Ishikawa (cell line): ENCODE results near the gene POMGNT2.

Source experiments
- CEBPB ChIP-seq: IDR thresholded peaks from 2 replicates; pipeline ENCODE4 v1.6.1; 2012
- CREB1 ChIP-seq: IDR thresholded peaks from 2 replicates; pipeline ENCODE4 v1.6.1; 2012; ENCODE audit warnings: low read depth
- EGR1 ChIP-seq: IDR thresholded peaks from 2 replicates; pipeline ENCODE4 v1.6.1; 2012
- EP300 ChIP-seq: IDR thresholded peaks from 2 replicates; pipeline ENCODE4 v1.6.1; 2012; ENCODE audit warnings: borderline replicate concordance
- FOXM1 ChIP-seq: IDR thresholded peaks from 2 replicates; pipeline ENCODE4 v1.6.1; 2012; ENCODE audit warnings: low read depth, borderline replicate concordance
- MAX ChIP-seq: IDR thresholded peaks from 2 replicates; pipeline ENCODE4 v1.6.1; 2012
- NFIC ChIP-seq: IDR thresholded peaks from 2 replicates; pipeline ENCODE4 v1.6.1; 2012
- RAD21 ChIP-seq: IDR thresholded peaks from 2 replicates; pipeline ENCODE4 v1.6.1; 2012; ENCODE audit warnings: low read depth
- TAF1 ChIP-seq: IDR thresholded peaks from 2 replicates; pipeline ENCODE4 v1.6.1; 2012; ENCODE audit warnings: low read depth, mild to moderate bottlenecking
- TCF12 ChIP-seq: IDR thresholded peaks from 2 replicates; pipeline ENCODE4 v1.6.1; 2012; ENCODE audit warnings: low read depth
- TEAD4 ChIP-seq: IDR thresholded peaks from 2 replicates; pipeline ENCODE4 v1.6.1; 2012
- USF1 ChIP-seq: IDR thresholded peaks from 2 replicates; pipeline ENCODE4 v1.6.1; 2012
- YY1 ChIP-seq: IDR thresholded peaks from 2 replicates; pipeline ENCODE4 v1.6.1; 2012; ENCODE audit warnings: low read depth
- ZBTB7A ChIP-seq: IDR thresholded peaks from 2 replicates; pipeline ENCODE4 v1.6.1; 2012; ENCODE audit warnings: low read depth
- TF ChIP-seq, protein P1 (sequence below): IDR thresholded peaks from 2 replicates; pipeline ENCODE4 v1.6.1; 2012; ENCODE audit warnings: low read depth, mild to moderate bottlenecking

Gene POMGNT2

DNA sequence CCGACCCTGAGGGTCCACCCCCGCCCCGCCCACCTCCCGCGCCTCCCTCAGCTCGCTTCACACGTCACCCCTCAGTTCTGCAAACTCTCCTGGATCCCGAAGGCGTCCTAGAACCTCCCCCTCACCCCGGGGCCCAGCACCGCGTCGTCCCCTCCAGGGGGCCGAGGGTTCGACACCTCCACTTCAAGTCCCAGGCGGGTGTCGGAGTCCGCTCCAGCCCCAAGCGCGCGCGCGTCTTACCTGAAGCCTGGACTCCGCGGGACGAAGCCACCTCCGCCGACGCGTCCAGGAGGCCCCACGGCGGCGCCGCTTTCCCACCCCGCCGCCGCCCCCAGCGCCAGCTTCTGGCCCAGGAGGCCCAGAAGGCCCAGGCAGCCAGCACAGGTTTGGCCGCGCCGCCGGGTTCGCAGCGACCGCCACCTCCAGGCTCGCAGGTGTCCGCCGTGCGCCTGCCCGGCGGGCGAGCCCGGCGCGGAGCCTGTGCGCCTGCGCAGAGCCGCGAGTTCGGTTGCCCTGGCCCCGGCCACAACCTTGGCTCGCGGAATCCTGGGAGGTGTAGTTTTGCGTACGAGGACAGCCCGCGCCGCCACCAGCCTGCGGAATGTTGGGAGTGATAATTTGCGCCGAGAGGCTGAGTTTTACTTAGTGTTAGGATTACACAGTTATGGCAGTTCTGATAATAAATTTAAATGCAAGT, at the start of gene POMGNT2:
TSS of gene POMGNT2 (minus strand) at position 484 of the 697 bp plus-strand sequence. CDS start 24,648 bp downstream, outside the sequence.
- TF ChIP-seq TAF1 (0 out of 2 replicates have a peak, but pooled peaks have one; percentile 23), TCF12 (no peak; the same call in 1 of the 2 replicates), EGR1 (no peak), FOXM1 (no peak), MAX (peak; percentile 49), CREB1 (no peak), CEBPB (no peak), TEAD4 (peak; percentile 33; the same call in 1 of the 2 replicates), RAD21 (no peak), YY1 (peak; percentile 17; the same call in 1 of the 2 replicates), EP300 (no peak), USF1 (no peak), ZBTB7A (no peak), NFIC (no peak)
- TF ChIP-seq, protein P1, sequence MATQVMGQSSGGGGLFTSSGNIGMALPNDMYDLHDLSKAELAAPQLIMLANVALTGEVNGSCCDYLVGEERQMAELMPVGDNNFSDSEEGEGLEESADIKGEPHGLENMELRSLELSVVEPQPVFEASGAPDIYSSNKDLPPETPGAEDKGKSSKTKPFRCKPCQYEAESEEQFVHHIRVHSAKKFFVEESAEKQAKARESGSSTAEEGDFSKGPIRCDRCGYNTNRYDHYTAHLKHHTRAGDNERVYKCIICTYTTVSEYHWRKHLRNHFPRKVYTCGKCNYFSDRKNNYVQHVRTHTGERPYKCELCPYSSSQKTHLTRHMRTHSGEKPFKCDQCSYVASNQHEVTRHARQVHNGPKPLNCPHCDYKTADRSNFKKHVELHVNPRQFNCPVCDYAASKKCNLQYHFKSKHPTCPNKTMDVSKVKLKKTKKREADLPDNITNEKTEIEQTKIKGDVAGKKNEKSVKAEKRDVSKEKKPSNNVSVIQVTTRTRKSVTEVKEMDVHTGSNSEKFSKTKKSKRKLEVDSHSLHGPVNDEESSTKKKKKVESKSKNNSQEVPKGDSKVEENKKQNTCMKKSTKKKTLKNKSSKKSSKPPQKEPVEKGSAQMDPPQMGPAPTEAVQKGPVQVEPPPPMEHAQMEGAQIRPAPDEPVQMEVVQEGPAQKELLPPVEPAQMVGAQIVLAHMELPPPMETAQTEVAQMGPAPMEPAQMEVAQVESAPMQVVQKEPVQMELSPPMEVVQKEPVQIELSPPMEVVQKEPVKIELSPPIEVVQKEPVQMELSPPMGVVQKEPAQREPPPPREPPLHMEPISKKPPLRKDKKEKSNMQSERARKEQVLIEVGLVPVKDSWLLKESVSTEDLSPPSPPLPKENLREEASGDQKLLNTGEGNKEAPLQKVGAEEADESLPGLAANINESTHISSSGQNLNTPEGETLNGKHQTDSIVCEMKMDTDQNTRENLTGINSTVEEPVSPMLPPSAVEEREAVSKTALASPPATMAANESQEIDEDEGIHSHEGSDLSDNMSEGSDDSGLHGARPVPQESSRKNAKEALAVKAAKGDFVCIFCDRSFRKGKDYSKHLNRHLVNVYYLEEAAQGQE, result no peak

GRCh38 chr3:43154980-43155379, 49.1 kb upstream of the POMGNT2 start:
- TF ChIP-seq TAF1 (no peak), ZBTB7A (no peak), RAD21 (no peak), TEAD4 (no peak), USF1 (no peak), MAX (no peak), EP300 (no peak), EGR1 (no peak), CREB1 (no peak), CEBPB (no peak), FOXM1 (no peak), TCF12 (no peak), NFIC (no peak)
- TF ChIP-seq, protein P1, result no peak

GRCh38 chr3:43153216-43154083, 47.6 kb upstream of the POMGNT2 start:
- TF ChIP-seq TEAD4 (no peak), YY1 (no peak), RAD21 (no peak), TAF1 (no peak), ZBTB7A (no peak)

GRCh38 chr3:43152649-43153048, 46.8 kb upstream of the POMGNT2 start:
- TF ChIP-seq TEAD4 (no peak), ZBTB7A (no peak), TCF12 (no peak), CREB1 (no peak), NFIC (no peak; the same call in 1 of the 2 replicates), FOXM1 (no peak), CEBPB (no peak), TAF1 (no peak), EP300 (no peak), RAD21 (no peak), USF1 (no peak), MAX (no peak), YY1 (no peak)
- TF ChIP-seq, protein P1, result no peak
